Neuron (in vitro differentiated cells): Measurements from ENCODE around the gene SIK2.

Experiments used
- H2AFZ ChIP-seq: one replicate; pipeline ENCODE4 v1.6.1; 2013; ENCODE audit warnings: low read depth, mild to moderate bottlenecking, inconsistent platforms, low read length, moderate library complexity
- H3K27me3 ChIP-seq: one replicate; pipeline ENCODE4 v1.6.1; 2013; ENCODE audit warnings: low read length; ENCODE audit not compliant: insufficient read depth
- H3K36me3 ChIP-seq: one replicate; pipeline ENCODE4 v1.6.1; 2013; ENCODE audit warnings: low read length; ENCODE audit not compliant: insufficient read depth
- H3K4me1 ChIP-seq: one replicate; pipeline ENCODE4 v1.6.1; 2013; ENCODE audit warnings: low read length; ENCODE audit not compliant: insufficient read depth
- H3K4me3 ChIP-seq: 2 replicates; pipeline ENCODE4 v1.5.1; 2013; ENCODE audit warnings: mild to moderate bottlenecking, low read length, moderate library complexity
- H3K9me3 ChIP-seq: one replicate; pipeline ENCODE4 v1.6.1; 2013; ENCODE audit warnings: low read length

SIK2 gene

GRCh38 chr11:111659201-111660115 lies 57.2 kb downstream of the SIK2 start:
- Histone ChIP-seq H3K9me3 (no peaks in the 10 kb centered on the region), H2AFZ (no peak overlapping the region), H3K4me3 (no peak overlapping the region), H3K27me3 (no peaks in the 10 kb centered on the region), H3K36me3 (peaks cover 9% of the 10 kb centered on the region), H3K4me1 (peaks cover 10% of the 10 kb centered on the region)

- H3K4me1 ChIP-seq, result peaks cover 10% of the 10 kb centered on the region
- no peak overlapping the region for H2AFZ ChIP-seq
- H3K4me3 ChIP-seq, result no peak overlapping the region
- H3K9me3 ChIP-seq, result no peaks in the 10 kb centered on the region
- H3K36me3 ChIP-seq, result peaks cover 6% of the 10 kb centered on the region
- no peaks in the 10 kb centered on the region for H3K27me3 ChIP-seq
Measured at GRCh38 chr11:111660822-111661221, 58.6 kb downstream of the SIK2 start.

GRCh38 chr11:111663820-111664219 lies 61.6 kb downstream of the SIK2 start:
- Histone ChIP-seq H3K4me1 (peaks cover 8% of the 10 kb centered on the region), H2AFZ (no peak overlapping the region), H3K4me3 (no peak overlapping the region), H3K27me3 (no peaks in the 10 kb centered on the region), H3K9me3 (no peaks in the 10 kb centered on the region), H3K36me3 (peaks cover 6% of the 10 kb centered on the region)

GRCh38 chr11:111665777-111666176 lies 63.5 kb downstream of the SIK2 start:
- H3K27me3 ChIP-seq, result no peaks in the 10 kb centered on the region
- H3K36me3 ChIP-seq, result peaks cover 5% of the 10 kb centered on the region
- no peak overlapping the region for H2AFZ ChIP-seq
- no peak overlapping the region for H3K4me3 ChIP-seq
- no peaks in the 10 kb centered on the region for H3K4me1 ChIP-seq
- no peaks in the 10 kb centered on the region for H3K9me3 ChIP-seq

- Histone ChIP-seq H3K9me3 (peaks cover 7% of the 10 kb centered on the region), H3K36me3 (peaks cover 20% of the 10 kb centered on the region), H3K4me1 (no peaks in the 10 kb centered on the region), H3K27me3 (no peaks in the 10 kb centered on the region), H2AFZ (no peak overlapping the region), H3K4me3 (no peak overlapping the region)
Measured at GRCh38 chr11:111668980-111669379, 66.7 kb downstream of the SIK2 start.

GRCh38 chr11:111671383-111671782 lies 69.1 kb downstream of the SIK2 start:
- Histone ChIP-seq H3K4me3 (no peak overlapping the region), H3K4me1 (no peaks in the 10 kb centered on the region), H2AFZ (no peak overlapping the region), H3K9me3 (peaks cover 7% of the 10 kb centered on the region), H3K36me3 (peaks cover 30% of the 10 kb centered on the region), H3K27me3 (no peaks in the 10 kb centered on the region)

GRCh38 chr11:111672949-111673348 lies 70.7 kb downstream of the SIK2 start:
- Histone ChIP-seq H3K4me3 (no peak overlapping the region), H3K9me3 (peaks cover 7% of the 10 kb centered on the region), H3K36me3 (peaks cover 30% of the 10 kb centered on the region), H3K27me3 (no peaks in the 10 kb centered on the region), H3K4me1 (no peaks in the 10 kb centered on the region), H2AFZ (no peak overlapping the region)

- Histone ChIP-seq H3K4me1 (no peaks in the 10 kb centered on the region), H3K27me3 (no peaks in the 10 kb centered on the region), H3K9me3 (peaks cover 7% of the 10 kb centered on the region), H3K4me3 (no peak overlapping the region), H3K36me3 (peaks cover 30% of the 10 kb centered on the region), H2AFZ (no peak overlapping the region)
Measured at GRCh38 chr11:111674941-111675340, 72.7 kb downstream of the SIK2 start.

- no peaks in the 10 kb centered on the region for H3K27me3 ChIP-seq
- H3K4me1 ChIP-seq, result no peaks in the 10 kb centered on the region
- H2AFZ ChIP-seq, result no peak overlapping the region
- H3K9me3 ChIP-seq, result peaks cover 7% of the 10 kb centered on the region
- H3K36me3 ChIP-seq, result peaks cover 30% of the 10 kb centered on the region
- no peak overlapping the region for H3K4me3 ChIP-seq
Measured at GRCh38 chr11:111675891-111676290, 73.6 kb downstream of the SIK2 start.

GRCh38 chr11:111676878-111677585 lies 74.8 kb downstream of the SIK2 start:
- H2AFZ ChIP-seq, result no peak overlapping the region
- H3K4me1 ChIP-seq, result no peaks in the 10 kb centered on the region
- no peak overlapping the region for H3K4me3 ChIP-seq
- H3K9me3 ChIP-seq, result peaks cover 2% of the 10 kb centered on the region
- no peaks in the 10 kb centered on the region for H3K27me3 ChIP-seq
- H3K36me3 ChIP-seq, result peaks cover 22% of the 10 kb centered on the region

- H3K4me3 ChIP-seq, result no peak overlapping the region
- no peaks in the 10 kb centered on the region for H3K27me3 ChIP-seq
- no peaks in the 10 kb centered on the region for H3K9me3 ChIP-seq
- H2AFZ ChIP-seq, result no peak overlapping the region
- H3K4me1 ChIP-seq, result no peaks in the 10 kb centered on the region
- peaks cover 2% of the 10 kb centered on the region for H3K36me3 ChIP-seq
Measured at GRCh38 chr11:111680486-111681175, 78.4 kb downstream of the SIK2 start.

GRCh38 chr11:111683806-111684205 lies 81.6 kb downstream of the SIK2 start:
- Histone ChIP-seq H3K4me3 (no peak overlapping the region), H2AFZ (no peak overlapping the region), H3K4me1 (no peaks in the 10 kb centered on the region), H3K27me3 (no peaks in the 10 kb centered on the region), H3K9me3 (no peaks in the 10 kb centered on the region), H3K36me3 (peaks cover 9% of the 10 kb centered on the region)

GRCh38 chr11:111684251-111684650 lies 82.0 kb downstream of the SIK2 start:
- no peak overlapping the region for H3K4me3 ChIP-seq
- no peaks in the 10 kb centered on the region for H3K27me3 ChIP-seq
- no peaks in the 10 kb centered on the region for H3K4me1 ChIP-seq
- no peaks in the 10 kb centered on the region for H3K9me3 ChIP-seq
- H3K36me3 ChIP-seq, result peaks cover 14% of the 10 kb centered on the region
- no peak overlapping the region for H2AFZ ChIP-seq
